DOHH2 (cell line): ENCODE data around the gene MIA.
"Not testable (repeated sequence)": the region's sequence is repeated elsewhere in the genome, so short reads cannot be mapped to it uniquely, and the experiment has no call there.

Experiments
- CTCF ChIP-seq: fragments of 200-600 bp; sonication (generic); IDR thresholded peaks from one replicate; pipeline ENCODE4 v1.5.1; 2014; ENCODE audit warnings: antibody characterized with exemption, mild to moderate bottlenecking, low read depth, low read length; ENCODE audit not compliant: poor library complexity, severe bottlenecking
- EZH2phosphoT487 ChIP-seq: fragments of 200-600 bp; sonication (generic); IDR thresholded peaks from 2 replicates; pipeline ENCODE4 v1.6.1; 2017; ENCODE audit warnings: borderline replicate concordance, mild to moderate bottlenecking, antibody characterized with exemption, low read length, moderate library complexity, mixed read lengths

DNA sequence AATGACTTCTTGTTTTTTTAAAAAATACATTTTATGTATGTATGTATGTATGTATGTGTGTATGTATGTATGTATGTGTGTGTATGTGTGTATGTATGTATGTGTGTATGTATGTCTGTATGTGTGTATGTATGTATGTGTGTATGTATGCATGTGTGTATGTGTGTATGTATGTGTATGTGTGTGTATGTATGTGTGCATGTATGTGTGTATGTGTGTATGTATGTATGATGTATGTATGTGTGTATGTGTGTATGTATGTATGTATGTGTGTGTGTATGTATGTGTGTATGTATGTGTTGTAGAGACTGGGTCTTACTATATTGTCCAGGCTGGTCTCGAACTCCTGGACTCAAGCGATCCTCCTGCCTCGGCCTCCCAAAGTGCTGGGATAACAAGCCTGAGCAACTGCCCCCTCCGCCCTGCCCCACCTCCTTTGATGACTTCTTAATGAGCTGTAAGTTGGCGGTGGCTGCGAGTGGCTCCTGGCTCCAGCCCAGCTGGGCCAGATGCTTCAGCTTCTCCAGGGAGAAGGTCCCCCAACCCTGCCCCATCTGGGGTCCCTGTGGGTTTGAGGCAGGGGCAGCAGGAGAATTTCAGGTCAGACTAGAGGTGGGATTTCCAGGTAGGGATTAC, 50.3 kb downstream of the MIA start:
- not testable (repeated sequence) for TF ChIP-seq EZH2phosphoT487, CTCF
